H9 (cell line): ENCODE measurements around the gene GHR. TPM values are rescaled to one million over a fixed set of nuclear protein-coding genes. Genes with fewer than 3 reads are reported as not detected.

Experiments used
- DNase-seq: peaks from one replicate; pipeline ENCODE4 v3.0.0-alpha.2; 2017
- H2AFZ ChIP-seq: one replicate; pipeline ENCODE4 v1.6.1; 2013; ENCODE audit warnings: mild to moderate bottlenecking, low read length, control low read depth, moderate library complexity
- H2AK5ac ChIP-seq: 2 replicates; pipeline ENCODE4 v1.6.1; 2013; ENCODE audit warnings: low read length, control low read depth, mixed read lengths; ENCODE audit not compliant: insufficient read length
- H2BK120ac ChIP-seq: one replicate; pipeline ENCODE4 v1.6.1; 2013; ENCODE audit warnings: low read depth, mild to moderate bottlenecking, low read length, control low read depth, inconsistent platforms; ENCODE audit not compliant: poor library complexity, severe bottlenecking
- H2BK12ac ChIP-seq: 2 replicates; pipeline ENCODE4 v1.6.1; 2013; ENCODE audit warnings: low read length, control low read depth, mixed read lengths, low read depth; ENCODE audit not compliant: insufficient read length
- H2BK15ac ChIP-seq: 2 replicates; pipeline ENCODE4 v1.6.1; 2013; ENCODE audit warnings: low read depth, low read length, control low read depth
- H2BK20ac ChIP-seq: one replicate; pipeline ENCODE4 v1.6.1; 2013; ENCODE audit warnings: low read depth, mild to moderate bottlenecking, low read length, control low read depth, inconsistent platforms; ENCODE audit not compliant: poor library complexity, severe bottlenecking
- H2BK5ac ChIP-seq: 2 replicates; pipeline ENCODE4 v1.6.1; 2013; ENCODE audit warnings: low read length, control low read depth, mixed read lengths; ENCODE audit not compliant: insufficient read length
- H3K14ac ChIP-seq: 2 replicates; pipeline ENCODE4 v1.6.1; 2013; ENCODE audit warnings: low read length, control low read depth; ENCODE audit not compliant: insufficient read depth
- H3K18ac ChIP-seq: 2 replicates; pipeline ENCODE4 v1.6.1; 2013; ENCODE audit warnings: low read depth, mild to moderate bottlenecking, mixed read lengths, low read length, control low read depth; ENCODE audit not compliant: insufficient read length
- H3K23ac ChIP-seq: 2 replicates; pipeline ENCODE4 v1.6.1; 2013; ENCODE audit warnings: low read length, control low read depth, mixed read lengths, low read depth; ENCODE audit not compliant: insufficient read length
- H3K23me2 ChIP-seq: 2 replicates; pipeline ENCODE4 v1.6.1; 2013; ENCODE audit warnings: low read depth, mild to moderate bottlenecking, mixed read lengths, low read length, control low read depth; ENCODE audit not compliant: insufficient read length, poor library complexity, severe bottlenecking
- H3K27ac ChIP-seq: 2 replicates; pipeline ENCODE4 v1.5.1; 2013; ENCODE audit warnings: low read length, control low read depth, mixed read lengths, low read depth; ENCODE audit not compliant: insufficient read length
- H3K27me3 ChIP-seq: 2 replicates; pipeline ENCODE4 v1.6.1; 2013; ENCODE audit warnings: low read length, control low read depth, inconsistent platforms; ENCODE audit not compliant: insufficient read depth
- H3K4ac ChIP-seq: 2 replicates; pipeline ENCODE4 v1.6.1; 2013; ENCODE audit warnings: low read depth, mild to moderate bottlenecking, control low read depth, inconsistent platforms, low read length, moderate library complexity
- H3K4me1 ChIP-seq: 2 replicates; pipeline ENCODE4 v1.6.1; 2013; ENCODE audit warnings: low read length, control low read depth, inconsistent platforms; ENCODE audit not compliant: insufficient read depth
- H3K4me2 ChIP-seq: 2 replicates; pipeline ENCODE4 v1.6.1; 2013; ENCODE audit warnings: low read length, control low read depth, mixed read lengths; ENCODE audit not compliant: insufficient read length, insufficient read depth
- H3K56ac ChIP-seq: 2 replicates; pipeline ENCODE4 v1.6.1; 2013; ENCODE audit warnings: low read depth, mild to moderate bottlenecking, mixed read lengths, low read length, control low read depth; ENCODE audit not compliant: insufficient read length
- H3K79me1 ChIP-seq: 2 replicates; pipeline ENCODE4 v1.6.1; 2013; ENCODE audit warnings: low read depth, mild to moderate bottlenecking, moderate library complexity, low read length, control low read depth, inconsistent platforms; ENCODE audit not compliant: insufficient read depth, poor library complexity, severe bottlenecking
- H3K79me2 ChIP-seq: 2 replicates; pipeline ENCODE4 v1.6.1; 2013; ENCODE audit warnings: low read length, control low read depth, inconsistent platforms; ENCODE audit not compliant: insufficient read depth
- H3K9ac ChIP-seq: 2 replicates; pipeline ENCODE4 v1.6.1; 2013; ENCODE audit warnings: low read length, control low read depth, mixed read lengths; ENCODE audit not compliant: insufficient read length; ENCODE audit errors: extremely low read depth
- H3K9me3 ChIP-seq: one replicate; pipeline ENCODE4 v1.6.1; 2013; ENCODE audit warnings: low read depth, low read length, inconsistent platforms; ENCODE audit not compliant: control insufficient read depth
- H3T11ph ChIP-seq: one replicate; pipeline ENCODE4 v1.6.1; 2013; ENCODE audit warnings: mild to moderate bottlenecking, low read length, control low read depth, inconsistent platforms
- H4K20me1 ChIP-seq: one replicate; pipeline ENCODE4 v1.6.1; 2013; ENCODE audit not compliant: control insufficient read depth, insufficient read length, insufficient read depth
- H4K5ac ChIP-seq: 2 replicates; pipeline ENCODE4 v1.6.1; 2013; ENCODE audit warnings: low read depth, mild to moderate bottlenecking, mixed read lengths, low read length, control low read depth; ENCODE audit not compliant: insufficient read length
- H4K8ac ChIP-seq: replicated peaks from 2 replicates; pipeline ENCODE4 v1.6.1; 2013; ENCODE audit warnings: low read length, control low read depth, mixed read lengths, low read depth; ENCODE audit not compliant: insufficient read length
- H4K91ac ChIP-seq: 2 replicates; pipeline ENCODE4 v1.6.1; 2013; ENCODE audit warnings: low read depth, mild to moderate bottlenecking, moderate library complexity, mixed read lengths, low read length, control low read depth; ENCODE audit not compliant: insufficient read length
- H3K27ac Mint-ChIP-seq, 3 experiments: 2 replicates in 2 of 3; 3 replicates in 1 of 3; pipeline ENCODE4 v1.8.0; 2020 to 2021; ENCODE audit warnings: mixed read lengths in 3 of 3, mild to moderate bottlenecking in 1 of 3, moderate library complexity in 1 of 3
- H3K27me3 Mint-ChIP-seq: 2 replicates; pipeline ENCODE4 v1.8.0; 2021; ENCODE audit warnings: low read depth, mild to moderate bottlenecking, moderate library complexity, mixed read lengths
- H3K36me3 Mint-ChIP-seq, 3 experiments: 2 replicates in 2 of 3; 3 replicates in 1 of 3; pipeline ENCODE4 v1.8.0; 2020 to 2021; ENCODE audit warnings: low read depth in 3 of 3, mixed read lengths in 3 of 3; ENCODE audit not compliant: insufficient read depth in 1 of 3
- H3K4me1 Mint-ChIP-seq, 2 experiments: 2 replicates each; pipeline ENCODE4 v1.8.0; 2020; ENCODE audit warnings: mixed read lengths in 2 of 2
- H3K4me3 Mint-ChIP-seq, 2 experiments: 2 replicates in 1 of 2; 3 replicates in 1 of 2; pipeline ENCODE4 v1.8.0; 2020 to 2021; ENCODE audit warnings: mild to moderate bottlenecking in 2 of 2, mixed read lengths in 2 of 2, moderate library complexity in 1 of 2
- H3K9me3 Mint-ChIP-seq, 2 experiments: 2 replicates in 1 of 2; 3 replicates in 1 of 2; pipeline ENCODE4 v1.8.0; 2020; ENCODE audit warnings: mild to moderate bottlenecking in 2 of 2, mixed read lengths in 2 of 2, moderate library complexity in 1 of 2
- CTCF ChIP-seq: fragments of 200-600 bp; sonication (generic); conservative IDR thresholded peaks from 3 replicates; pipeline ENCODE4 v1.8.0; 2021; ENCODE audit warnings: antibody characterized with exemption, mild to moderate bottlenecking
- WGBS: extraction: QIAGEN DNeasy Blood & Tissue Kit; methylation state at CpG from one replicate; pipeline ENCODE4 v1.1.7; 2013; ENCODE audit warnings: missing lambda C conversion rate, low lambda C conversion rate, mixed read lengths; ENCODE audit not compliant: insufficient read length; ENCODE audit errors: extremely low coverage; 5-methylcytosine and 5-hydroxymethylcytosine counted together
- total RNA-seq: library from RNA; stranded (reverse); gene quantifications from 2 replicates; pipeline ENCODE4 v1.2.1, GENCODE V29; 2021

The GHR gene
- total RNA-seq, 1 experiment from 2014 or later: 0.20 TPM

DNA sequence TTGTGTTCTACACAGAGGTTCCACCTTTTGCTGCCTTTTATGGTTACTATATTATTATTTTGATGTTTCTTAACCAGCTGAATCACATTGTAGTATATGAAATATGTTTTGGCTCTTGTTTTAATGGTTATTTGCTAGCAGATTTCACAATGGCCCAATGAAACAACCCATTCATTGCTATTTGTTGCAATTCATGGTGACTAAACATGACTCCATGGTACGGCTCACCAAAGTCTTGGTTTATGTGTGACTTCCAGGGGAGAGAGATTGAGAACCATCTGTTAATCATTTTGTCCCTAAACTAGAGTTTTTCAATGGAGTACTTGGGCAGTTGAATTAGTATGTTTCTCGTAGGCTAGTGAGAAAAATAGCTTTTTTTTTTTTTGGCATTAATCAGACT is 108.4 kb downstream of the GHR start:
- no peak overlapping the region for H2AFZ ChIP-seq
- H3K27ac ChIP-seq: no peak overlapping the region
- H3K79me1 ChIP-seq: no peaks in the 10 kb centered on the region
- no peaks in the 10 kb centered on the region for H4K20me1 ChIP-seq
- H3K4me1 ChIP-seq: no peaks in the 10 kb centered on the region
- Mint-ChIP-seq H3K27ac (no peak overlapping the region), H3K4me3 (no peak overlapping the region), H3K4me1 (no peaks in the 10 kb centered on the region), H3K27me3 (no peaks in the 10 kb centered on the region), H3K36me3 (peaks cover 0 to 7% (median 4%) of the 10 kb centered on the region in 3 experiments; a peak in 4 of 7 replicates), H3K9me3 (peaks cover 26% of the 10 kb centered on the region in 2 experiments)
- no peak overlapping the region for H2BK15ac ChIP-seq
- TF ChIP-seq CTCF: no peak
- H3K56ac ChIP-seq: no peak overlapping the region
- no peak overlapping the region for H3K23ac ChIP-seq
- no peak overlapping the region for H3T11ph ChIP-seq
- no peaks in the 10 kb centered on the region for H3K9me3 ChIP-seq
- no peaks in the 10 kb centered on the region for H3K27me3 ChIP-seq
- no peak overlapping the region for H4K8ac ChIP-seq
- H2BK120ac ChIP-seq: no peak overlapping the region
- no peak overlapping the region for H2BK12ac ChIP-seq
- no peak overlapping the region for H4K91ac ChIP-seq
- H3K4me2 ChIP-seq: no peak overlapping the region
- no peak overlapping the region for H3K14ac ChIP-seq
- H3K79me2 ChIP-seq: no peaks in the 10 kb centered on the region
- H2BK5ac ChIP-seq: no peak overlapping the region
- H4K5ac ChIP-seq: no peak overlapping the region
- no peak overlapping the region for H3K9ac ChIP-seq
- no CpG with 5 or more reads among the region's 2 CpGs for WGBS
- no peak overlapping the region for H3K18ac ChIP-seq
- no peak overlapping the region for H2AK5ac ChIP-seq
- no peaks in the 10 kb centered on the region for H3K23me2 ChIP-seq
- H3K4ac ChIP-seq: no peak overlapping the region
- DNase-seq: no peak
- no peak overlapping the region for H2BK20ac ChIP-seq
